Astrocyte of the spinal cord (primary cell): ENCODE data around the gene RASL11B.

Experiments
- DNase-seq: peaks from one replicate; pipeline ENCODE4 v3.0.0; 2011; ENCODE audit warnings: low read depth, low spot score
- H3K4me3 ChIP-seq: 2 replicates; pipeline ENCODE4 v1.5.1; 2011; ENCODE audit warnings: low read depth, mild to moderate bottlenecking, low read length, moderate library complexity
- CTCF ChIP-seq: IDR thresholded peaks from 2 replicates; pipeline ENCODE4 v1.5.1; 2012; ENCODE audit warnings: low read depth, mild to moderate bottlenecking, low read length, inconsistent platforms
- in situ Hi-C: cut with HindIII; loops from 2 replicates; pipeline ENCODE4 v1.10.0; 2017; ENCODE audit warnings: low sequenced_read_pairs

RASL11B gene

DNA sequence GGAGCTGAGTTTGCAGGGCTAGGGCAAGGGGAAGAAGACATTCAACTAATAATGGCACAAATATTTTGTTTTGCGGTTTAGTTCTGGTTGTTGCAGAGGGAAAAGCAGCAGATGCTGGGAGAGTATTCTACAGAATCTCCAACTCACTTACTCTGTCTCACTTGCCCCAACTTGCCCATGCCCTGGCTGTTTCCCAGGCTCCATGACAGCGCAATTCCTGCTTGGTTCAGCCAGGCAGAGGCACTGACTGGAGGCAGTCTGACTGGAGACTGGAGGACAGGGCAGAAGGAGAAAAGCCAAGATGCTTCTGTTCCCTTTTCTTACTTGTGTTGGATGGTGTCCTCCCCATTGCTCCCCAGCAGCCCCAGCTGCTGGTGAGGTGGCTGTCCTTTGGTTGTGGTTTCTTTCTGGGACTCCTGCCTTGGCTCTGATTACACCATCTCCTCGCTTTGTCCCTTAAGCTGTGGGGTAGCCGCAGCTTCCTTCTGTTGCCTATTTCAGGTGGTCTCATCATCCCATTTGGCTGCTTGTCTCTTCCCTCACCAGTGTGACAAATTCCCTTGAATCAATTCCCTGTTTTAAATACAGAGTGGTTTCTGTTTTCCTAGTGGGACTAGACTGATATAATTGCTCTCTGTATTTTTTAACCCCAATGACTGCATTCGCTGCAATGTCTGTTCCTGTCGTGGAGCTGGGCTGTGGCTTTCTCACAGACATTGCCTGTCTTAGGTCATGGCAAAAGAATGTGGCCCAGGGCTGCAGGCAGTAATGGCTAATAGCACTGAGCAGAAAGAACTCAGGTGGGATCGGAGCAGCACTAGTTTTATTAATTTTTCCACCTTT is 24.2 kb upstream of the RASL11B start:
- in situ Hi-C loops, result no loop called here
- H3K4me3 ChIP-seq, result no peak overlapping the region
- DNase-seq, result peak; percentile 76
- TF ChIP-seq CTCF, result no peak

DNA sequence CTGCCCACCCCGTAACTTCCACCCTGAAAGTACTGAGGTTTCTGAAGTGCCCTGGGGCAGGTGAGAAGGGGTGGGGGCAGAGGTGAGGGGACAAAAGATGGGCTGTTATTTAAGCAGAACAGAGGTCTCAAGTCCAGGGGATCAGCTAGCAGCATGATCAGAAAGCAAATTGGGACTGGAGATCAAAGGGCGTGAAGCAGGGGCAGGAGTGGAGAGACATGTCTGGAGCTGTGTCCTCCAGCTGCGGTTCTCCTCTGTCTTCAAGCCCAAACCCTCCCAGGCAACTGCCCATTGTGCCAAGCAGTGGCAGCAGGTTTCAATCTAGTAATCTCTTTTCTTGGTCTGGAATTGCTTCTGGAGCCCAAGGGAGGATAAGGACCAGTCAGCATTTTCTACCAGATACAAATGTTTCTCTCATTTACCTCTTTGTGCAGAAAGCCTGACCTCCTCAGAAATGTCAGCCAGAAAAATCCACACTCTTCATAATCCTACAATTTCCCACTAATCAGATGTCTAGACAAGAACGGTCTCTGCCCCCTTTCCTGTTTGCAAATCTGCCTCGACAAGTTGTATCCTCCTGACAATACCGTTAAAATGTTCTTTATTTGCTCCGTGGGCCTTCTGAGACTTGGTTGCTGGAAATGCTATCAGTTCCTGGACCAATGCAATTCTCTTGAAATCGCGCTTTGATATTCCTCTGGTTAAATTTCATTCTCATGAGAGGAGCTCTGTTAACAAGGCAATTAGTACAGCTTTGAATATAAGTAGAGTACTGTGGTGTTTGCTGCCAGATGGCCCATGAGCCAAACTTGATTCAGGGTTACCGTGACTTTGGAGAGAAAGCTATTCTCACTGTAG is 23.2 kb upstream of the RASL11B start:
- no peak for TF ChIP-seq CTCF
- in situ Hi-C loops, result no loop called here
- DNase-seq, result no peak
- no peak overlapping the region for H3K4me3 ChIP-seq

DNA sequence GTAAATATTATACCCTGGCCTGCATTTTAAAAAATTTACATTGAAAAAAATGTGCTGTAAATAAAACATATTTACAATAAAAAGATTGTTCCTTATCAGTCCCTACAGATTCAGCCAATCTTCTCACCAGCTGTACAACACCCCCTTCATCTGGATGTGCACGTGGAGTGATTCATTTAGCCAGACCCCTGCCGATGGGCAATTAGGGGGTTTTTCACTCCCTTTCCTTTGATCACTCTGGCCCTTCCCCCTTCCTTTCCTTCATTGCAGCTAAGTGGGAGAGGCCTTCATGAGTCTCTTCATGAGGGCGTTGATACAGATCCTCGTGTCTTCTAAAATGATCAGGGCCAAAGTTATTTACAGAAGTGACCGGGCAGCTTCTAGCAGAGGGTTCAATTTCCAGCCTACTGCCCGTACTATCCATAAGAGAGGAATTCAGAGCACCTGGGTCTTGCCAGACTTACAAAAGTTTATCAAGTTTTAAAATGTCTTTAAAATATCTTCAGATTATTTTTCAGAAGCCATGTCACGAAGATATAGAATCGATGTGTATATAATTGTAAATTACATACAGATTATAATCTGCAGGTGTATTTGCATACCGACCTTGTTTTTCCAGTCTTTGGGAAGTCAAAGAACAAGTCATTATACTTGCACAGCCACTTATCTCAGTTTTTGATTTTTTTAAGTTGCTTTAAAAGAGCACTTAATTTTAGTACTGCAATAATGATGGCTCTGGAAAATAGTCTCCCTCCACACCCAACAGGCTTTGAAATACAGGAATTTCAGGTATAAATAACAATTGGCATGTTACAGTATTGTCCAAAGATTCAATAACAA is 21.4 kb upstream of the RASL11B start:
- TF ChIP-seq CTCF, result no peak
- in situ Hi-C loops, result no loop called here
- DNase-seq, result no peak
- H3K4me3 ChIP-seq, result no peak overlapping the region

GRCh38 chr4:52841682-52842456 is 20.2 kb upstream of the RASL11B start:
- peak; percentile 38 for DNase-seq
- in situ Hi-C loops, result no loop called here
- TF ChIP-seq CTCF, result no peak
- no peak overlapping the region for H3K4me3 ChIP-seq

GRCh38 chr4:52842792-52843191 is 19.3 kb upstream of the RASL11B start:
- no peak for TF ChIP-seq CTCF
- DNase-seq, result no peak
- in situ Hi-C loops, result no loop called here
- H3K4me3 ChIP-seq, result no peak overlapping the region
